GM12801 (cell line): ENCODE results near the gene LRIG2.

Experiments used
- CTCF ChIP-seq: IDR thresholded peaks from one replicate; pipeline ENCODE4 v1.5.1; 2011; ENCODE audit warnings: control low read depth; ENCODE audit not compliant: insufficient read length; ENCODE audit errors: extremely low read depth

Gene LRIG2

GRCh38 chr1:113136476-113136875, 63.5 kb downstream of the LRIG2 start:
- TF ChIP-seq CTCF: no peak

- no peak for TF ChIP-seq CTCF
These were observed 64.6 kb downstream of the LRIG2 start for GRCh38 chr1:113137563-113137962.

- TF ChIP-seq CTCF: no peak
These were observed 65.8 kb downstream of the LRIG2 start for GRCh38 chr1:113138778-113139177.

- no peak for TF ChIP-seq CTCF
These were observed 67.2 kb downstream of the LRIG2 start for GRCh38 chr1:113140176-113140575.

GRCh38 chr1:113140588-113141446, 67.8 kb downstream of the LRIG2 start:
- TF ChIP-seq CTCF: peak; percentile 14

GRCh38 chr1:113141650-113142473, 68.9 kb downstream of the LRIG2 start:
- TF ChIP-seq CTCF: no peak

- no peak for TF ChIP-seq CTCF
These were observed 69.8 kb downstream of the LRIG2 start for GRCh38 chr1:113142791-113143190.
